ENCODE measurements around the gene MSX2.

DNA sequence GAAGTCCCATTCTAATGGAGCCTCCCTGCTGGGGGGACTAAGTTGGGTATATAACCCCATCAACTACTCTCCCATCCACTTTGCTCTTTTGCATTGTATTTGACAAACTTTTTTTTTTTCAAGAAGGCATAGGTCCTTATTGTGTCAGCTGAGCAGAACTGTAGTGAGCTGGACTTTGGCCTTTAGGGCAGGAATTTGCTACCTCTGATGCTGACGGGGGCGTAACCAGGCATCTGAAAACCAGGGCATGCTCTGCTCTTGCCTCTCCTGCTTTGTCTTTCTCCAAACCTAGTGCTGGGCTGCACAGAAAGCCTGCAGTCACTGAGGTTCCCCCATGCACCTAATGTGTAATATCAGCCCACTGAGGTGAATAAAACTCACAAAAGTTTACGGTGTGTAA lies 49.0 kb downstream of the MSX2 start:
- TF ChIP-seq, protein P1, sequence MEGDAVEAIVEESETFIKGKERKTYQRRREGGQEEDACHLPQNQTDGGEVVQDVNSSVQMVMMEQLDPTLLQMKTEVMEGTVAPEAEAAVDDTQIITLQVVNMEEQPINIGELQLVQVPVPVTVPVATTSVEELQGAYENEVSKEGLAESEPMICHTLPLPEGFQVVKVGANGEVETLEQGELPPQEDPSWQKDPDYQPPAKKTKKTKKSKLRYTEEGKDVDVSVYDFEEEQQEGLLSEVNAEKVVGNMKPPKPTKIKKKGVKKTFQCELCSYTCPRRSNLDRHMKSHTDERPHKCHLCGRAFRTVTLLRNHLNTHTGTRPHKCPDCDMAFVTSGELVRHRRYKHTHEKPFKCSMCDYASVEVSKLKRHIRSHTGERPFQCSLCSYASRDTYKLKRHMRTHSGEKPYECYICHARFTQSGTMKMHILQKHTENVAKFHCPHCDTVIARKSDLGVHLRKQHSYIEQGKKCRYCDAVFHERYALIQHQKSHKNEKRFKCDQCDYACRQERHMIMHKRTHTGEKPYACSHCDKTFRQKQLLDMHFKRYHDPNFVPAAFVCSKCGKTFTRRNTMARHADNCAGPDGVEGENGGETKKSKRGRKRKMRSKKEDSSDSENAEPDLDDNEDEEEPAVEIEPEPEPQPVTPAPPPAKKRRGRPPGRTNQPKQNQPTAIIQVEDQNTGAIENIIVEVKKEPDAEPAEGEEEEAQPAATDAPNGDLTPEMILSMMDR (IDR thresholded peaks at IDR 0.05; ENCODE audit: low read length) = no peak
- TF ChIP-seq EZH2 (IDR thresholded peaks at IDR 0.05; ENCODE audit: borderline replicate concordance, low read length) = no peak

Data from OCI-LY1 (cell line).